Epidermal melanocyte (primary cell): ENCODE measurements around the gene RAD51D.
"Not testable (repeated sequence)": the region's sequence is repeated elsewhere in the genome, so short reads cannot be mapped to it uniquely, and the experiment has no call there.

ENCODE experiments used
- DNase-seq: peaks from one replicate; pipeline ENCODE4 v3.0.0; 2011; ENCODE audit warnings: low spot score; ENCODE audit not compliant: insufficient read length

Gene RAD51D

DNA sequence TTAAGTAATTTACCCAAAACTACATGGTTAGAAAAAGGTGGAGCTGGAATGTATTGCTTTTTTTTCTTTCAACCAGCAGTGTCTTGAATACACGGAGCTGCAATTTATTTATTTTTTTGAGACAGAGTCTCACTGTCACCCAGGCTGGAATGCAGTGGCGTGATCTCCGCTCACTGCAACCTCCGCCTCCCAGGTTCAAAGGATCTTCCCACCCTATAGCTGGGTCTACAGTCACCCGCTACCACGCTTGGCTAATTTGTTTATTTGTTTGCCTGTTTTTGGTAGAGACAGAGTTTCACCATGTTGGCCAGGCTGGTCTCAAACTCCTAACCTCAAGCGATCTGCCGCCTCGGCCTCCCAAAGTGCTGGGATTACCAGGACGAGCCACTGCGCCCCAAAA, 29.0 kb downstream of the RAD51D start:
- not testable (repeated sequence) for DNase-seq

GRCh38 chr17:35089586-35090296, 29.9 kb downstream of the RAD51D start:
- no peak for DNase-seq

DNA sequence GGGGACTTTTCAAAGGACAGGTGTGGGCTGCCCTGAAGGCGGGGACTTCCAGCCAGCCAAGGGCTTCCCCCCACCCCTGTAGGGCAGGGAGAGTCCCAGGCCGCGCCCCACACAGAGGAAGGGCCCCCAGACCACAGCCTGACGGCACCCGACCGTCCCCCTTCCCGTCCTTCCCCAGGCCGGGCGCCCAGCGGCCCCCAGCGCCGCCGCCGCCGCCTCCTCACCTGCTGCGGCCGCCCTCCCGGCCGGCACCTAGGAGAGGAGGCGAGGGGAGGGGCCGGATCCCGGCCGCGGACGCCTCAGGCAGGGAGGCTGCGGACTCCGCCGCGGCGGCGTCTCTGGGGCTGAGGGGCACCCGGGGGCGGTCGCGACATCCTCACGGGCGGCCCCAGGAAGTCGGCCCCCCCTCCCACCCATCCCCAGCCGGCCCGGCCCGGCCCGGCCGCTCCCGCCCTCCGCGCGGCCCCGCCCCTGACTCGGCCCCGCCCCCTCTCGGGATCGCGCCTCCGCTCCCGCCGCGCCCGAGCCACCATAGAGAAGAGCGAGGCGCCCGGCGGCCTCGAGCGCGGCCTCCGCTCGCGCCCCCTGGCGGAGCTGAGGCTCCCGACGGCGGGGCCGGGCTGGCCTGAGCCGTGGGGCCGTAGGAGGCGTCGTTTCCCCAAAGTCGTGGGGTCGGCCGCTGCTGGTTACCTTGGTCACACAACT, 30.6 kb downstream of the RAD51D start:
- peak; percentile 54 for DNase-seq

DNA sequence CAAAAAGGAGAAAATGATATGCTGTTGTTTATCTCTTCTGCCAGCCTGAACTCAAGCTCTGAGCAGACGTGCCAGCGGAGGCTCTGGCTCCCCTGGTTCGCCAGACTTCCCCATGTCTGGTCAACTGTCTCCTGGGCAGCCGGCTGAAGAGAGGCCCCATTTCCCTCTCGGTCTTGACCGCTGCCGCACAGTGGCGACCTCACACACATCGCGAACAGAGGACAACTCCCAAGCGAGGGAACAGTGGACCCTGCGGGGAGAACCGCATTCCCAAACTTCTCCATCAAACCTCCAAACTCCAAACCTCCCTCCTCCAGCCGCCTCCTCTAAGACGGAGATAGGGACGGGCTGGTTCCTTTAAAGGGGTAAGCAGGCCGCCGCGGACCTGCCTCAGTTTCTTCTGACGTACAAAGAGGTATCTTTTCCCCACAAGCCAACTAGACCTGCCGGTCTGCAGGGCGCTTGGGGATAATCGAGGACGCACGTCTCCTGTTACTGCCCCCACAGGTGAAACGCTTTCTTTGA, 31.2 kb downstream of the RAD51D start:
- DNase-seq: no peak

DNA sequence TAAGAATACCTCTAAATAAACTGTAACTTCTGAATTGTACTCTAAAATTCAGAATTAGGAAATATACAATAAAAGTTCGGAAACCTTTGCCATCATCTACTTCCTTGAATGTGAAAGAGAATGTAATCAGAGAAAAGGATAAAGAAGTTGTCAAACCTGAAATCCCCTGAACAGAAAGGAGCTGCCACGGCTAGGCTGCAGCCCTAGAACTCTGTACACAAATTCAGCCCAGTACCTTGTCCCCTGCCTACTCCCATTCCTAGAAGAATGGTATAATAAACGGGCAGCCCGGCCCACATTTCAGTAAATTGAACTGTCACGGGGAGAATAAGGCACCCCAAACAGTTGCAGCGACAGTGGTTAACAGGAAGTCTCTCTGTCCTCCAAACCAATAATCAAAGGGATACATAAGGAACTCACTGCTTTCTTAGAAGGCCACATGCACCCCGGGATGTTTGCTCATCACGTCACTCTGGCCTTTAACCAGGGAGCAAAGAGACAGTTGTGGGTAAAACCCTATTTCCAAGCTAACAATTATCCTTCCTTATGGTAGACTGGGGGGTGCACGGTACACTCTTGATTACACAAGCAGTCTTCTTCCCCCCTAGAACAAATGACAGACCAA, 31.8 kb downstream of the RAD51D start:
- no peak for DNase-seq

GRCh38 chr17:35086931-35087573, 32.6 kb downstream of the RAD51D start:
- DNase-seq: no peak

DNA sequence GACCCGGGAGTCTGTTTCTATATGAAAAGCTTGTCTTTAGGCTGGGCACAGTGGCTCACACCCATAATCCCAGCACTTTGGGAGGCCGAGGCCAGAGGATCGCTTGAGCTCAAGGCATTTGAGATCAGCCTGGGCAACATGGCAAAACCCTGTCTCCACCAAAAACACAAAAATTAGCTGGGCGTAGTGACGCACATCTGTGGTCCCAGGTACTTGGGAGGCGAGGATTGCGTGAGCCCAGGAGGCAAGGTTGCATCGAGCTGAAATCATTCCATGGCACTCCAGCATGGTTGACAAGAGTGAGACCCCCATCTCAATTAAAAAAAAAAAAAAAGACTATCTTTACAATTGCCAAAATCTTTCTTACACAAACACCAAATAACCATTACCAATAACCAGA, 33.5 kb downstream of the RAD51D start:
- no peak for DNase-seq

DNA sequence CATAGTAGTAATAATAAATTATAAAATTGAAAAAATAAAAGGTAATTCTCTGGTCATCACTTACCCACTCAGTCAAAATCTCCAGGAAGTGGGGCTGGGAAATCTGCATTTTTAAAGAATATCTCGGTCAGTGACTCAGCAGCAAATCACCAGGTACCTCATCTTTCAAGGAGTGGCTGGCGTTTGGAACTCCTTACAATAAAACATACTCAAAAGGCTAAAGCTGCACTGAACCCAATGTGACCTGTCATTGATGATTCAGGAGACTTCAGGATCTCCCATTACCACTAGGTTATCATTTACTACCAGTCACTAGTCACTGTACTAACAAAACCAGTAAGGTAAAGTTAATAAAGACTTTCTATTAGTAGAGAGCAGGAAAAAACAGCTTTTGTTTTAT, 34.7 kb downstream of the RAD51D start:
- DNase-seq: no peak

DNA sequence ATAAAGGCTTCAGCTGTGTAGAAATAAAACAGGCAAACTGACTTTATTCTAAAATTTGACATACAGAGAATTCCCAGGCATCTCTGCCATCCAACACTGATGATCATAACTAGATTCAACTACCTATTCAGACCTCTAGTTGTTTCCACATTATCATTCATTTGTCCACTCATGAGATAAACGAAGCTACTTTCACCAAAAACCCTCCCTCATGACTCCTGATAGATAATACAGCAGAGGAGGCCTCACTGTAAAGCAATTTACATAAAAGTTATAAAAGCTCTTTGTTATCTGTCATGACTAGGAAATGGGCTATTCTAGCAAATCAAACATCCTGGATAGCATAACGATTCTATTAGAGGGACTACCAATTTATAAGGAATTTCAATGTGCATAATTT, 36.6 kb downstream of the RAD51D start:
- DNase-seq: no peak

- no peak for DNase-seq
Measured at GRCh38 chr17:35082073-35082657, 37.5 kb downstream of the RAD51D start.

GRCh38 chr17:35081638-35082037, 38.0 kb downstream of the RAD51D start:
- no peak for DNase-seq

DNA sequence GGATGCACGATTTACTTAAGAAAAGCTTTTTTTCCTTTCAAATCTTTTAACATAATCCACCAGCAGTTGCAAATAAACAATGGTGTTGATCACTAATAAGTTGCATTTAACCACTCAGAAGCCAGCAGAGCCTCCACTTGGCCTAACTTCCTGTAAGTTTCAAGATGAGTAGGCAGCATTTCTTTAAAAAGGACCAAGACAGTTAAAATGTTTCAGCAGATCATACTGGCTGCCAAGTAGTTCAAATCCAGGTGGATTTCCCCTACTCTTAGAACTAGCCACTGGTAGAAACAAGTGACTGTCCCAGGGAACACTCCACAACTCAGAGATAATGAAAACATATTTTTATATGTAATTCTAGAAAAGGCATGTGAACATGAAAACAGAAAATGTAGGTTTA, 39.1 kb downstream of the RAD51D start:
- no peak for DNase-seq

DNA sequence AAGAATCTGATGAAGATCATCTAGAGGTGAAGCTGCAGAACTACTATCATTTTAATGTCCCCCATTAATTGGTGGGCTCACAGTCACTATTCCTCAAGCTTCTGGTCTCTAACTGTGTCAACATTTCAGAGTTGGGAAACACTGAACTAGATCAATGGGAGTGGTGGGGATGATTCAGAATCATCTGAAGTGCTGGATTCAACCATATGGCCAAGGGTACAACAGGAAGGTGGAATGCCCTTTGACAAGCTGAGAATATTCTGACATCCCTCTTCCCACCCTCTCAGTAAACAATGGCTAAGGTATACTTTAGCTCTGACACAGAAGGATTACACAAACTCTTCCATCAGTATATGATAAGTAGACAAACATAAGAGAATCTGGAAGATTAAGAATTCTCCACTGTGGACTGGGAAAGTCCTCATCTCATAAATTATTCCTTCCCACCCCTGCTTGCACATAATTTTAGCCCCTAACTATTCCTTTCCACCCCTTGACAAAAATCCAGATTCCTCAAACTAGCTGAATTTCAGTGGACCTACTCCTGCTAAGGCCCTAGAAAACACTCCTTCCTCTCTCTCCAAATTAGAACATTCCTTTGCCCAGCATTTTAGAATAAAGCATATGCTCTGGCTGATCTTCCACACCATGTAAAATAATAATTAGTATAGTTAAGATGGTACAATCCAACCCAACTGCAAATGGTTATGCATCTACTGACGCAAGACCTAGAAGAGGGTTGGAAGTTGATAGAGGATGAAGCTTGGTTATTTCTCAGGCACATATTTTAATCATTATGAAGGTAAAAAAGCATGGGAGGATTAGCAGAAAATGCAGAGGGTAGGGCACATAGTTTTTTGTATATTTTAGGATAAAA, 39.9 kb downstream of the RAD51D start:
- no peak for DNase-seq

DNA sequence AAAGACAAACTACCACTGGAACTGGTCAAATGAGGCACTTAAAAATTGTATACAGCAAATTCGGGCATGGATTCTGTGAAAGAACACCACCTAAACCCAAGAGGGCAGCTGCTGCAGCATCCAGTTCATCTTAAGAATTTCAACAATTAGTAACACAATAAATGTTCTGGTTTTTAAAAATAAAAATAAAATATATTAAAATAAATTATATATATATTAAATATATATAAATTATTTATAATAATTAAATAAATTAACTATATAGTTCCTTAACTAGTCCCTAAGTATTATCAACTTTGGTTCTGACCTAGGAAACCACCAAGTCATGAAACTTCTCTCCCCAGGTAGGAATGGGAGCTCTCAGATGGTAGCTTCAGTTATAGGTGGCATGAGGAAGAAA, 42.8 kb downstream of the RAD51D start:
- DNase-seq: no peak

DNA sequence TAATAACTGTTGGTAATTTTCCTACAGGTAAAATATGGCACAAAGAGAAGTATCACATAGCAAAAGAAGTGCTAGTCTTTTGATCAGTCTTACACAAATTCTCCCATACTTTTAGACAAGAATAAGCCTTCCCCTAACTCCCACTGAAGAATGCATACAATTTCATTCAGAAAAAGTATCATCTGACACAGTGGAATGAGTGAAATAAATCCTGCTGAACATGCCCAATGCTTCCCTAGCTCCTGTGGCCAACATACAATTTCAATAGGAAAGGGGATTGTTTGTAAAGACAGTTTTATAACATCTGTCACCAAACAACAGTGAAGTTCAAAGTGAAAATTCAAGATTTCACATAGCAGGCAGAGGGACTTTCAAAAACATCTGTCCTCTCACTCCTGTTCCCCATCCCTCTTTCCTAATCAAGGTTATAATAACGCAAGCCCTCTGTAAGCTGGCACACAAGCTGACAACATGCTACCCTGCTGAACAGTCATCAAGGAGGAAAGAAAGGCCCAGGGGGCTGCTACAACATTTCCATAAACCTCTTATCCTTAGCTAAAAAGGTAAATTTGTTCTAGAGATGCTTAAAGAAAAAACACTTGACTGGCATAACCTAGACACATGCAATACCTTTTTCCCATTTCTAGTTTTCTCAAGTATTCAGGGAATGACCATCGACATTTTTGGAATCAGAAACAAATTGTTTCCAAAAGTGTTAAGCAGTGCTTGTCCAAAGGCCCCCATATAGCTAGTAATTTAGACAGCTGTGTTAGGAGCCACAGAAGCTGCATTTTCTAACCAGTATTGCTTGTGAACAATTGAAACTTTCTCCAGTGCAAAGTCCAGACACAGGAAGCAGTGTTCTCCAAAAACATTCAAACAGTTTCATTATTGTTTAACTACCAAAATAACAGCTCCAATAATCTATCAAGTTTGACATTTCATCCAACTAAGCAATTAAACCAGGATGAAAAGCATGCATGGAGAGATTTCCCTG, 44.7 kb downstream of the RAD51D start:
- DNase-seq: peak; percentile 52

DNA sequence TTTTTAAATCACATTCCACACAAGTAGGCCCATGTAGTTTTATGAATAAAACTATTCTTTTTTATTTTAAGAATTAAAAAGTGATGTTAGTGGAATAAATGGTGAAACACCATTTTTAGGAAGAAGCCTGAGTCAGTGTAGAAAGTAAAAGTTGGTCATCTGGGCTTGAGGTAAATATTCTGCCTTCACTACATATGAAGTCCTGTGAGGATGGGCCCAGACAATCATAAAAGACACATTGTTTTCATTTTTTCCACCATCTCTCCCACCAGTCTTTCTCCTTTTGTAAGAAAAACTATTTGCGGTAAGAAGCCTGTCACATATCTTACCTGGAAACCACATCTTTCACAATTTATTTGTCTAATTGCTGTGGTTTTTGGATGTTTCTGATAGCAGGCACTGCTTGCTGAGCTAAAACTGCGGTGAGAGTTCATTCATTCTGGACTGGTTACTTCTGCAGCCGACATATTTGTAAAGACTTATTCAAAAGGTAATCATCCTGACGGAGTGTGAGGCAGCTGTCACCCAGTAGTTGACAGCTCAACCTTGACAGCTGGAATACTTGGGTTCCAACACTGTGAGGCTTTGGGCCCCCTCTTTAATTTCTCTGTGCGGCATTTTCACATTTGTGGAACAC, 45.6 kb downstream of the RAD51D start:
- DNase-seq: no peak

GRCh38 chr17:35073183-35073790, 46.4 kb downstream of the RAD51D start:
- DNase-seq: no peak

DNA sequence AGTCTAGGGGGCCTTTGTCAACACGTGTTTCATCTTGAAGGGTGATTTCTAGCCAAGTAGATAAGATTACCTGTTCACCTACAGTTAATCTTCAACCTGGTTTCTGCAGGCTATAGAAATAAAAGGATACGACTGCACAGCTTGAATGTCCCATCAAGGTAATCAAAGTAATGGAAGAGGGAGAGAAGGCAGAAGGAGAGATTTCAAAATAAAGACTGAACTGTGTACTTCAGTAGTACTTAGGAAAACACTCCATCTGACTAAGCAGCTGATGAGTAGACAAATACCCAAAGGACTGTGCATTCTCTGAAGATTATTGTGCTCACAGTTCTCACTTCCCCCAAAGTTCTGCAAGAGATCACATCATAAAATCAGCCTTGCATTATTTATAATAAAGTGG, 50.3 kb downstream of the RAD51D start:
- DNase-seq: no peak
